HG02610 (cell line): ENCODE measurements around the gene CGB7.
"Not testable (repeated sequence)": the region's sequence is repeated elsewhere in the genome, so short reads cannot be mapped to it uniquely, and the experiment has no call there.

Experiments used
- ATAC-seq: cut with Tn5 transposase; IDR thresholded peaks from one replicate; pipeline ENCODE4 v1.9.1; 2021; ENCODE audit warnings: mild to moderate bottlenecking, moderate library complexity; ENCODE audit not compliant: unreplicated experiment

The CGB7 gene

GRCh38 chr19:49042666-49043065, 14.9 kb downstream of the CGB7 start:
- ATAC-seq, result not testable (repeated sequence)

- no peak for ATAC-seq
These were observed 15.4 kb downstream of the CGB7 start for GRCh38 chr19:49042177-49042576.

- ATAC-seq, result not testable (repeated sequence)
These were observed 17.8 kb downstream of the CGB7 start for GRCh38 chr19:49039736-49040135.

- ATAC-seq, result not testable (repeated sequence)
These were observed 18.8 kb downstream of the CGB7 start for GRCh38 chr19:49038557-49039276.

- ATAC-seq, result not testable (repeated sequence)
These were observed 19.4 kb downstream of the CGB7 start for GRCh38 chr19:49038111-49038510.

- ATAC-seq, result not testable (repeated sequence)
These were observed 20.7 kb downstream of the CGB7 start, which contains the start of gene CGB1 for GRCh38 chr19:49036815-49037214. CGB1 (minus strand) TSS chr19:49036895; CDS start chr19:49036711, 184 bp downstream.

- ATAC-seq, result not testable (repeated sequence)
These were observed 25.8 kb downstream of the CGB7 start, which contains the start of gene CGB2 for GRCh38 chr19:49031642-49032301. CGB2 (plus strand) TSS chr19:49031890; CDS start chr19:49032096, 206 bp downstream.

GRCh38 chr19:49030323-49030722, 27.2 kb downstream of the CGB7 start:
- not testable (repeated sequence) for ATAC-seq

GRCh38 chr19:49029749-49030148, 27.8 kb downstream of the CGB7 start:
- not testable (repeated sequence) for ATAC-seq

- not testable (repeated sequence) for ATAC-seq
These were observed 28.9 kb downstream of the CGB7 start for GRCh38 chr19:49028686-49029085.

GRCh38 chr19:49025599-49025998, 31.9 kb downstream of the CGB7 start:
- not testable (repeated sequence) for ATAC-seq

GRCh38 chr19:49025088-49025487, 32.5 kb downstream of the CGB7 start:
- not testable (repeated sequence) for ATAC-seq

- not testable (repeated sequence) for ATAC-seq
These were observed 33.3 kb downstream of the CGB7 start, which contains the start of gene CGB3 for GRCh38 chr19:49024233-49024632. CGB3 (minus strand) TSS chr19:49024333; CDS start chr19:49023971, 362 bp downstream.

GRCh38 chr19:49022116-49022515, 35.4 kb downstream of the CGB7 start:
- ATAC-seq, result no peak

GRCh38 chr19:49020931-49021895, 36.3 kb downstream of the CGB7 start:
- no peak for ATAC-seq

- no peak for ATAC-seq
These were observed 37.2 kb downstream of the CGB7 start for GRCh38 chr19:49020342-49020741.

- ATAC-seq, result no peak
These were observed 38.2 kb downstream of the CGB7 start for GRCh38 chr19:49019242-49019932.

GRCh38 chr19:49018388-49019241, 38.9 kb downstream of the CGB7 start:
- not testable (repeated sequence) for ATAC-seq

GRCh38 chr19:49017666-49018351, 39.7 kb downstream of the CGB7 start:
- no peak for ATAC-seq
